Measurements from ENCODE around the gene POFUT2.

The POFUT2 gene

DNA sequence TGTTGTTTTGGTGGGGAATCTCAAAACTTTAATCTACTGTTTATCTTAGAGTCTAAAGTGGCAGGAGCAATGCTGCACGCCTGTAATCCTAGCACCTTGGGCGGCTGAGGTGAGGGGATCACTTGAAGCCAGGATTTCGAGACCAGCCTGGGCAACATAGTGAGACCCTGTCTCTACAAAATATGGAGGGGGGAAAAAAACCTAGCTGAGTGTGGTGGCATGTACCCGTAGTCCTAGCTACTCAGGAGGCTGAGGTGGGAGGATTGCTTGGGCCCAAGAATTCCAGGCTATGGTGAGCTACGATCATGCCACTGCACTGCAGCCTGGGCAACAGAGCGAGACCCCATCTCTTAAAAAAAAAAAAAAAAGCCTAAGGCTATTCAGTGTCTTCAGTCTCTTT is 38.1 kb downstream of the POFUT2 start:
- DNase-seq (ENCODE audit: low read depth in 2 of 2): no peak

DNA sequence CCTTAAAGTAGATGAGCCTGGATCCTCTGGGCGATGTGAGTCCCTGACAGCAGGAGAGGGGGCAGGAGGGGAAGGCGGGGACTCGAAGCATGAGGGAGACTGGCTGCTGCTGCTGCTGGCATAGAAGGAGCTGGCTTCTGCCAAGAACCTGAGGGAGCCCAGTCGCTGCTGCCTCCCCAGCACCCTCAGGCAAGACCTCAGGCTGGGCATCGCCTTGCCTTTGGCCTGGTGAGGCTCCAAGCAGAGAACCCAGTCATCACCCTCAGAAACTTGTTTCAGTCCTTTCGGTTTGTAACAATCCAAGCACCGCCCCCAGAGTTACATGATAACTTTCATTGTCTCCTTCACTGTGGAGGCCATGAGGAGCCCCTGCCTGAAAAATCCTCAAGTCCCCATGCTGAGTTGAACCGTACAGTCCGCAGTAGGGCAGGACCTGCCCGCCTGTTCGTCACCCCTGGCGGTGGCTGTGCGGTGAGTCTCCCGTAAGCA is 38.8 kb downstream of the POFUT2 start:
- no peak for DNase-seq (ENCODE audit: low read depth in 2 of 2)

DNA sequence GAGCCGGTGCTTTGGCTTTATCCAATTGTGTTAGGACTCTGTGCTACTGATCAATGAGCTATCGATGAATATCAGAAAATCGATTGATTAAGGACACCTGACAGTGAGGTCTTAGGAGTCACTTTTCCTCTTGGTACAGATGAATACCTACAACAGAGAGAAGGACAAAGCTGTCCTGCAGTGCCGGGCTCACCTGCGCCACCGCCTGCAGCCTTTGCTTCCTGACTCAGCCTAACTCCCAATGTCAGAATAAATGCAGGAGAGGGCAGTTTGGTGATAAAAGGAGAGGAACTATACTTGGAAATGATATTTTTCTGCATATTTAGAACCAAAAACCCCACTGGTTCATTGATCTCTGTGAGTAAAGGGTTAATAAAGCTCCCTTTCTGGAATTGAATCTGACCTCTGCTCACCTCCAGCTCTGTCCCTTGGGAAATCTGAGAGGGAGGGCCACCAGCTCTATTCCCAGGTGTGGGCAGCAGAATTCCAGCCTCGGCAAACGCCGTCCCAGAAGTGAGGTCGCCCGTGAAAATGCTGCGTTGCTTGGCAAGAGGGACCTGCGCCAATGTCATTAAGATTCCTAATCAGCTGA is 39.3 kb downstream of the POFUT2 start:
- no peak for DNase-seq (ENCODE audit: low read depth in 2 of 2)

DNA sequence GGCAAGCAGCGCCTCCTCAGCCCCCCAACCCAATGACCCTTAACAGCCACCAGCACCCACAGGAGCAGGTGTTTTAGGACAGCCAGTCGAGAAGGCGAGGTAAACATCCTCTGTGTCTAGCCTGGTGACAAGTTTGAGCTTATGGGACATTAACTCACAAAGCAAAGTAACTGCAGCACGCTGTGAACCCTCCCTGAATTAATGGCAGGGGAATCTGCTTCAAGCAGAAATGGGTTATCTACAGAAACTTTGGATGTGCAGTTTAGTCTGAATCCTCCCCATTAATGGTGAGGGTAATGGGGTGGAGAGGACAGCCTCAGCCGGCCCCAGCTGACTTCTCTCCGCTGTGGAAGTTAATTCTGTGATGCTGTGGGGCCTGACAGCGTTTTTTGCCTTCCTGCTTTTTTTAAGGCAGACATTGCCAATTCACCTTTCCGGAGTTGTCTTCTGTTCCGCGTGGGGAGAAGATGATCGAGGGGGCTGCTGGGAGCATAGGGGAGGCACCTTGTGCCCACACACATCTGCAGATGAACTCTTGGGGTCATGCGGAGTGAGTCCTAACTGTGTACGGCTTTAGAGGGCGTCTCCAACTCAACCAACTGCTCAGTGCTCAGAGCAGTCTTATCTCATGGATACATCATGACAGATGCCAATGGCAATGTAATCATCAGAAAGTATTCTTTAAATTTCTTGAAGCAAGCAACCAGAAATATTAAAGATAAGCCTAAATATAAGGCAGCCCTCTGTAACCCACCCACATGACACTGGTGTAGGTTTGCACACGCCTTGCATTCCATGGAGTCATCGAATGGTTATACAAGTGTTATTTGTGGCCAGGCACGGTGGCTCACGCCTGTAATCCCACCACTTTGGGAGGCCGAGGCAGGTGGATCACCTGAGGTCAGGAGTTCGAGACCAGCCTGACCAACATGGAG is 41.0 kb downstream of the POFUT2 start:
- DNase-seq (ENCODE audit: low read depth in 2 of 2): no peak

DNA sequence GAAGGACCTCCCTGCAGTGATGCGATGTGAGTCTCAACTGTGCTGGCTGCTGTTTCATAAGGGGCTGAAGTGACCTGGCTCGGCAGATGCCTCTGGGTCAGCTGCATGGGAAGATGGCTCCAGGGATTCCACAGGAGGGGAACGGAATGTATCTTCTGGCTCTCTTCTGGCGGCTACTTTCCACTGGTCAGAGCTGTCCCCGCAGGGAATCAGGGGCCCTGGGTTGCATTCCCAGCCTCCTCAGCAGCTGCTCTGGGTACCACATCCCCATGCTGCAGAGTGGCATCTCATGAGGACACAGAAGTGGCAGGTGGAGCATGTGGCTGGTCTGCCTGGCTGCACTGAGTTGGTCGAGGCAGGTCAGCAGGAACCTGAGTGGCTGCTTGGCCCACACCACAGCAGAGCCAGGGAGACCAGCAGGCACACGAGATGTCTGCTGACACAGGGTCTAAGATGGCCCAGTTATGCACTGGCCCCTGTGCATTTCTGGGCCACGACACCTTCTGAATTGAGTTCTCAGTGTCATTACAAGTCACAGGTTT is 42.8 kb downstream of the POFUT2 start:
- no peak for DNase-seq (ENCODE audit: low read depth in 2 of 2)

DNA sequence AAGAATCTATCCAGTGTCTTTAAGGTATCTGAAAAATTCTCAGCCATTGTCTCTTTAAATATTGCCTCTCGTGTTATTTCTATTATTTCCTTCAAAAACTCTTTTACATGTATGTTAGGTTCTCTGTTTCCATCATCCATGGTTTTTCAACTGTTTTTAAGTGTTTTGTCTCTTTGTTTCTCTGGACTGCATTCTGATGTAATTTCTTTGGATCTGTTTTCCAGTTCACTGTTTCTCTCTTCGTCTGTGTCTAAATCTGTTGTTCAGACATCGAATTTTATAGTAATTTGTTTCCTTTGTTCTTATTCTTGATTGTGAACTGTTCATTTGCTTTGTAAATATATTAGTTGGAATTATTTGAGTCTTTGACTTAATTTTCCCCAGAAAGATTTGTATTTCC is 44.1 kb downstream of the POFUT2 start:
- no peak for DNase-seq (ENCODE audit: low read depth in 2 of 2)

DNA sequence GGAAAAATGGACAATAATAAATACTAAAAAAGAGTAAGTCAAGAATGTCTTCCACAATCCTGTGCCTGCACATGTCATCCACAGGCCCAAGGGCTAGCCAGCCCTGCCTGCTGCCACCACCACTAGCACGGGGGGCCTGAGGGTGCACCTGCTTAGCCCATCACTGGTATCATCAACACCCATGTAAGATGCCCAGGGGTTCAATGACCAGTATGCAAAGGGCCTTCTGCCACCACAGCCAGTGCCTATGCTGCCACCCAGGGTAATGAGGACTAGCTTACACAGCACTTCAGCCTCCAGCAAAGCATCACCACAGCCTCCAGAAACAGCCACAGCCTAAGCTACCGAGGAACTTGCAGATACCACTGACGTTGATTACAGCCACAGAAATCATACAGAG is 46.3 kb downstream of the POFUT2 start:
- no peak for DNase-seq (ENCODE audit: low read depth in 2 of 2)

DNA sequence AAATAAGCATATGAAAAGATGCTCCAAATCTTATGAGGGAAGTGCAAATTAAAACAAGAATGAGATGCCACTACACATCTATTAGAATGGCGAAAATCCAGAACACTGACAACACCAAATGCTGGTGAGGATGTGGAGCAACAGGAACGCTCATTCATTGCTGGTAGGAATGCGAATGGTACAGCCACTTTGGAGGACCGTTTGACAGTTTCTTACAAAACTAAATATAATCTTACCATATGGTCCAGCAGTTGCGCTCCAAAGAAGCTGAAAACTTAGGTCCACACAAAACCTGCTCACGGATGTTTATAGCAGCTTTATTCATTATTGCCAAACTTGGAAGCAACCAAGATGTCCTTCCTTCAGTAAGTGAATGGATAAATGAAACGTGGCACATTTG is 50.3 kb downstream of the POFUT2 start:
- no peak for DNase-seq (ENCODE audit: low read depth in 2 of 2)

DNA sequence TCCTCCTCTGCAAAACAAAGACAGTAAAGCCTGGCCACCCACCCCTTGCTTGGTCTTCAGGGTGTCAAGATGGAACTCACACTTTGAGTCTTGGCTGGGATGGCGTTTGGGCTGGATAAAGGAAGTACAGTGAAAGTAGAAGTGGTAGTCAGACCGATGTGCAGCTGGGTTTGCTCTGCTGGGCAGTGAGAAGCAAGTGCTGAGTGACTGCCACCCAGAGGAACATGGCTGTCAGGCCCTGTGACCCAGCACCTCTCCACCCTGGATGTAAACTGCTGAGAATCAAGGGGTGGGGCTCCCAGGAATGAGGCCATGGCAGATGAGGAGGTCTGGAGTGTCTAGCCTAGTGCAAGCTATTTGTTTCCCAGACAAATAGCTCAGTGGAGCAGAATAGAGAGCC is 51.2 kb downstream of the POFUT2 start:
- no peak for DNase-seq (ENCODE audit: low read depth in 2 of 2)

DNA sequence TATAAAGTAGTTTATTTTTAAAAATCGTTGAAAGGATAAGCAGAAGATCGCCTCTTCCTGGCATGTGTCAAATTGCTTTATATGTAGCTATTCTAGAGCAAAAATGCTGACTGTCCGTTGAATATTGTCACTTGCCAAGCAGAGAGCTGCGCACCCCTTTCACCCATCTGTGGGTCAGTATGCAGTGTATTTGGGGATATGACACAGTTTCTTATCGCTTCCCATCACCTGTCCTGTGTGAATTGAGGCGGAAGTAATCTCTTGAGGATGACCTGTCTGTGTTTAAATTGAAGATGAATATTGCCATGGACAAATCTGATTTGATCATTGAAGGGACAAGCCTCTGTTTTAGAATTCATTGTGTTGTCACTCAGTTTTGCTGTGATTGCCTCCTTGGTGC is 52.2 kb downstream of the POFUT2 start:
- no peak for DNase-seq (ENCODE audit: low read depth in 2 of 2)

DNA sequence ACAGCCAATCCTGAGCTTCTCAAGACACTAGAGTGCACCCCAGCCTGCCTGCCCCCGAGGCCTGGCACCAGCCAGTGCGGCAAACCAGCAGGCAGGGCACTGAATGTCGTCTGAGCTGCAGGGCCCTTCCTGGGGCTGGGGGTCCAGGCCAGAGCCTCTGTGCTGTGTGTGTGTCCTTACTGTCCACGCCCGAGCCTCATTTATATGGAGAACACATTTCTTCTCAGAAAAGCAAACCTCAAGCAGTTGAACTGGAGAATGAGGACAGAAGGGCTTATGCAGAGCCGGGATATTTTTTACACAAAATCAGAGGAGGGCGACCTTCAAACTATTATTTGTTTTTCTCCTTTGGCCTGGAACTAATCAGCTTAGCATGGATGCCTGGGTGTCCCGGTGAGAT is 52.7 kb downstream of the POFUT2 start:
- no peak for DNase-seq (ENCODE audit: low read depth in 2 of 2)

DNA sequence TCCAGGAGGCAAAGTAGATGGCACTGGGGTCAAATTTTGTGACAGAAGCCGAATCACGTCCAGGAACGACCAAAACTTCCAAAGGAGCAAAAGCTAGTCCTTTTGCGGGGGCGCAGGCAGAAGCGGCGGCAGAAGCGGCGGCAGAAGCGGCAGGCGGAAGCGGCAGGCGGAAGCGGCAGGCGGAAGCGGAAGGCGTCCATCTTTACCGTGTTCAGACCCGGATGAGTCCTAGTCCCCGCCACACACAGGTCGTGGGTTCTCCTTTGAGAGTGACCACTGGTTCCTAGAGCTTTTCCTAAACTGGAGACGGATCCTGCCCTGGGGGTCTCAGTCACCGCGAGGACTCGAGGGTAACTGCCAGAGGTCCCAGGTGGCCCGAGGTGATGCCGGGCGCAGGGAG is 53.6 kb downstream of the POFUT2 start:
- no peak for DNase-seq (ENCODE audit: low read depth in 2 of 2)

DNA sequence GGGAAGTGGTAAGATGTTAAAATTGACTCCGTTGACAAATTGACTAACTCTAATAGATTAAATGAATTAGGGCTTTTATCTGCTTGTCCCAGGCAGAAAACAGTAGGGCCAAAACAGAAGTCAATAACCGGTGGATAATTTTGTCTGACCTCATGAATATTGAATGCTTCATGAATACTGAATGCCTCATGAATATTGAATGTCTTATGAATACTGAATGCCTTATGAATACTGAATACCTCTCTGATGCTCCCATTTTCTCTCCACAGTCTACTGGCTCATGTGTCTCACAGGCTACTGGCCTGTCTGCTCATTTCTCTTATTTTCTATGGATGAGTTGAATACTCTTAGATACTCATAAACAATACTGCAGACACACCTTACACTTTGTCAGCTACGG is 56.0 kb downstream of the POFUT2 start:
- no peak for DNase-seq (ENCODE audit: low read depth in 2 of 2)

DNA sequence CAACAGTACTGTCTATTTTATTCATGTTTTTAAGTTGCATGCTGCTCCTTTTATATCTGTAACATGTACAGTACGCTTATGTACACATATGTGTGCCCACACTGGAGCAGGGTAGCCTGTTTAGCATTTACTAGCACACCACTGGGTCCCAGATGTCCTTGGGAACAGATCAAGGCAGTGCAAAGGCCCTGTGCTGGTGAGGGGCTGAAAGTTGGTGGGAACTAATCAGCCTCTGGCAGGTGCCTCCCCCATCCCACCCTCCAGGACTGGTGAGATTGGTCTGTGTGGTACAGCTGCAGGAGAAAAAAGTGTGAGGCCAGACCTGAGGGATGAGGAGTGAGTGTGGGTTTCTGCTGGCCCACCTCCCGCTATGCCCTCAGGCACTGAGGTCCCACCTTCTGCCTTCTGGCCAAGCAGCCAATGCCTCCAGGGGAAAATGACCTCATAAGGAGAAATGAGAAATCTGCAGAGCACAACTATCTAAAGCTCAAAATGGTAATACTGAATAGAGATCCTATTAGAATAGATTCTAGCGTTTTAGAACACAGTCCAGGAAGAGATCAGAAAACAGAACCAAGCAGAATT is 58.9 kb downstream of the POFUT2 start:
- no peak for DNase-seq (ENCODE audit: low read depth in 2 of 2)

DNA sequence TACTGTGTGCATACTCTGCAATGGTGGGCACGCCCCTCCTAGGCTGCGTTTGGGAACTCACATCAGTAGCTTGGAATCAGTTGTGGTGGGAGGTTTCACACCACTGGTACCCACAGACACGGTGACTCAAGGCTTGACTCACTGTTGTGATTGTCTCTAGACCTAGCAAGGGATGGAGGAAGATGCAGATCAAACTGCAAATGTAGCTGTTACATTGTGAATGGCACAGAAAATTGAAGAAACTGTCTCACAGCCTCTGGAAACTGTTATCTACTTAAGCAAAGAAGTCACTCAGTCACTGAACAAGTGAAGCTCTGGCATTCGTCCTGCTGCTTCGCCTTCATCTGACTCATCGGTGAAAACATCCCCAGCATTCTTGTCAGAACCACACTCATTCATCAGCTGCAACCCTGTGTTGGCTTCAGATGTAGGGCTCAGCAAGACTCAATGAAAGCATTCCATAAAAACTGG is 59.5 kb downstream of the POFUT2 start:
- peak; percentile 62 to 75 for DNase-seq (ENCODE audit: low read depth in 2 of 2)

DNA sequence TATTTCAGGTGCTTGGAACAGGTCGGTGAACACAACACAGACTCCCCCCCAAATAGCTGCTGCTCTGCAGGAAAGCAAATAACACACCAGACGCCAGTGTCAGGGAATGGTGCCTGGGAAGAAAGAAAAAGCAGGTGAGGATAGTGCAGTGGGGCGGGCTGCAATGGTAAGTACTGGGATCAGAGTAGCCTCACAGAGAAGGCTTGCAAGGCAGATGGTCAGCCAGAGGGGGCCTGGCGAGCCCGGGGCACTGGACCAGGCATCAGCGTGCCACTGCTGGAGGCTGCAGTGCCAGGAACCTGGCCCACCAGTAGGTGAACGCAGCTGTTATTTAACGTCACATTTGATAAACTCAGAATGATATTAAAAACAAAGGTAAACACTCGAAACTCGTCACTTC is 60.0 kb downstream of the POFUT2 start:
- no peak for DNase-seq (ENCODE audit: low read depth in 2 of 2)

DNA sequence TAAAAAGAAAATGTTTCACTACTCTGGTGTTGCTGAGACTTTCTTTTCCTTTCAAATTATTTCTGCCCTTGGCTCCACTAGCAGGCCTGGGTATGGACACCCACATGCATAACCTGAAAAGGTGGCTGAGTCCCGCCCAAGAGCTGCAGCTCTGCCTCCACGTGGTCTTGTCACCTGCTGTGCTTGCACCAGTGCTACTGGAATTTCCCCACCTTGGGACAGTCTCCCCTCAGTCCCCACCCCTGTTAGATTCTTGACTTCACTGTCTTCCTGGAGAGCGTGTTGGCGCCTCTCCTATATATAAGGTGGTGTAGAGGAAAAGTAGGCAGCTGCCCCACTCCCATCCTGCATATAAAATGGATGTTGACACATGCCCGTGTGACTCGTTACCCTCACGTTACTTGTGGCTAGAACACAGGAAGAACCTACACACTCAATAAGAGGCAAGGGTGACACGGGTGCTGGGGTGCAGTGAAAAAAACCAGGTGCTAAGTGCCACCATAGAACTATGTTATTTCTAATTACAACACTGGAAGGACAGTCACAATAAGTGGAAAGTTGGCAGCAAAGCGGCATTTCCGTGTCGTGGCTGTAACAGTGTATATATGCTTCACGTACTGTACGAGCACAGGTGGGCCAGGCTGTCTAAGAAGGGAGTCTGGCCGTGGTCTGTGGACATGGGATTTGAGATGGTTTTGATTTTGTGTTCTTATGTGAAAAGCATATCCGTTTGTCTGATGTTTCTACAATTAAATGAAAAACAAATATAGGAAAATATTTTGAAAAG is 61.0 kb downstream of the POFUT2 start:
- no peak for DNase-seq (ENCODE audit: low read depth in 2 of 2)

DNA sequence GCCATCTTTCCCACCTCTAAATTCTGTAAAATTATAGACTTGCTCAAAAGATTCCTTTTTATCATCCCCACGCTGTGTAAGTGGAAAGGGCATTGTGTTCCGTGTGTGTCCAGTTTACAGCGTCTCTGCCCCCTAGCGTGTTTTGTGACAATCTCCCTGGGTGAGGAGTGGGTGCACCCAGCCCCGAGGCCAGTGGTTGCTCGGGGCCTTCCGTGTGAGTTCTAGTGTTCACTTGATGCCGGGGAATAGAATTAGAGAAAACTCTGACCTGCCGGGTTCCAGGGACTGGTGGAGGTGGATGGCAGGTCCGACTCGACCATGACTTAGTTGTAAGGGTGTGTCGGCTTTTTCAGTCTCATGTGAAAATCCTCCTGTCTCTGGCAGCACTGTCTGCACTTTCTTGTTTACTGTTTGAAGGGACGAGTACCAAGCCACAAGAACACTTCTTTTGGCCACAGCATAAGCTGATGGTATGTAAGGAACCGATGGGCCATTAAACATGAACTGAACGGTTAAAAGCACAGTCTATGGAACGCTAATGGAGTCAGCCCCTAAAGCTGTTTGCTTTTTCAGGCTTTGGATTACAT is 61.9 kb downstream of the POFUT2 start:
- DNase-seq (ENCODE audit: low read depth in 2 of 2): no peak

DNA sequence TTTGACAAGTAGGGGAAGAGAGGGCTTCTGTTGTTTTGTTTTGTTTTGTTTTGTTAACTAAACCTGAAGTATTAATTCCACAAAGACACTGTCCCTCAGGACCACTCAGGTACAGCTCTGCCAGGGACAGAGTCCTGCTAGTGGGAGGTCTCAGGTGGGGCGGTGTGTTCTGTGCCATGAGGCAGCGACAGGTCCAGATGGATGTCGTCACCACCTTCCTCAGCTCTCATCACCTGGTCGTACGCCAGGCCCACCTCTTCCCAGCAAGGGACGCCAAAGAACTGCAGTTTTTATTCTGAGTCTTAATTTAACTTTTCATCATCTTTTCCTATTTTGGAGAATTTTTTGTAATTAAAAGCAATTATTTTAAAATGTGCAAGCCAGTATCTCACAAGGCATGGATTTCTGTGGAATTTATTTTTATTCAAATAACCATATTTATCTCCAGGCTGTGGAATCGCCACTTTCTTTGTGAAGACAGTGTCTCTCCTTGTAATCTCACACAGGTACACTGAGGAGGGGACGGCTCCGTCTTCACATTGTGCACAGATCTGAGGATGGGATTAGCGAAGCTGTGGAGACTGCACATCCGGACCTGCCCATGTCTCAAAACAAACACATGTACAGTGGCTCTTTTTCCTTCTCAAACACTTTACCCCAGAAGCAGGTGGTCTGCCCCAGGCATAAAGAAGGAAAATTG is 62.5 kb downstream of the POFUT2 start:
- no peak for DNase-seq (ENCODE audit: low read depth in 2 of 2)

DNA sequence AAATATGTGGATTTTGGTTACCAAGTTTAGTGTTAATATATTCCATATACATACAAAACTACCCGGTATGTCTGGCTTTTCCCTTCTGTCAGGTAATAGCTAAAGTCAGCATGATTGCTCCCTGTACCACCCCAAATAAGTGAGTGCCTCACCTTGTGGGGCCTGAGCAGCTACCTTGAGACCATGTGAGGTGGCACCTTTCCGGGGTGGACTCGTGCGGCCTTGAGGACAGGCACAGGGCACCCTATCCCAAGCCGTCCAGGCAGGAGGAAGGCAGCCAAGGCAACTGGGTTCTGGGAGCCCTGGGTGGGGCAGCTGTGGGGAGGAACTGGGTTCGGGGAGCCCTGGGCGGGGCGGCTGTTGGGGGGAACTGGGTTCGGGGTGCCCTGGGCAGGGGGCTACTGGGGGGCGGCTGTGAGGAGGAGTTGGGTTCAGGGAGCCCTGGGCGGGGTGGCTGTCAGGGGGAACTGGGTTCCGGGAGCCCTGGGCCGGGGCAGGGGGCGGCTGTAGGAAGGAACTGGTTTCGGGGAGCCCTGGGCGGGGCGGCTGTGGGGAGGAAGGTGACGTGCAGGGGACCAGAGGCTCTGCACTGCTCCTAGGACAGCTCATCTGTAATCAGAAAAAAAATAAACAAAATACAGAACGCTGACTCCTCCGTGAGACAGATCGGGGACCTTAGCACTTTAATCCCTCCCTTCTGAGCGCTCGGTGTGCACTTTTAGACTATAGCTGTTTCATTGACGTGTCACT is 63.3 kb downstream of the POFUT2 start:
- no peak for DNase-seq (ENCODE audit: low read depth in 2 of 2)
